Renal cortical epithelial cell (primary cell): Measurements from ENCODE around the gene VPS33A. TPM values are rescaled to one million over a fixed set of nuclear protein-coding genes. Genes with fewer than 3 reads are reported as not detected.

Source experiments
- total RNA-seq: library from RNA; depleted of rRNA; stranded (reverse); fragments of >200 nt; gene quantifications from 2 replicates; pipeline ENCODE4 v1.2.3, GENCODE V29; 2014

The VPS33A gene
- total RNA-seq, 1 donor from 2014 or later, result 32.0 TPM

Other genes with a start within 250 kb of the VPS33A start
- gene BCL7A, start 244.6 kb downstream of the VPS33A start, total RNA-seq, result 9.7 and 24.8 TPM in 2 replicates
- 16.1 and 58.8 TPM in 2 replicates for gene MLXIP, start 187.7 kb downstream of the VPS33A start, total RNA-seq
- not detected in 2 replicates for gene IL31, start 92.3 kb downstream of the VPS33A start, total RNA-seq
- gene LRRC43, start 83.4 kb downstream of the VPS33A start, total RNA-seq, result 0.69 and 1.3 TPM in 2 replicates
- 2.6 and 18.9 TPM in 2 replicates for gene B3GNT4, start 62.8 kb downstream of the VPS33A start, total RNA-seq
- gene DIABLO, start 40.4 kb downstream of the VPS33A start, total RNA-seq, result 106 and 138 TPM in 2 replicates
- gene CLIP1, start 156.2 kb upstream of the VPS33A start, total RNA-seq, result 38.6 and 76.7 TPM in 2 replicates
- gene ZCCHC8, start 234.4 kb upstream of the VPS33A start, total RNA-seq, result 16.5 and 27.2 TPM in 2 replicates